HG03457 (cell line): Measurements from ENCODE around the gene CNTNAP4.

ENCODE experiments used
- ATAC-seq: cut with Tn5 transposase; IDR thresholded peaks from one replicate; pipeline ENCODE4 v1.9.1; 2021; ENCODE audit warnings: moderate number of reproducible peaks; ENCODE audit not compliant: unreplicated experiment

CNTNAP4 gene

GRCh38 chr16:76576526-76576925 lies 299.3 kb downstream of the CNTNAP4 start:
- no peak for ATAC-seq

GRCh38 chr16:76577003-76577402 lies 299.8 kb downstream of the CNTNAP4 start:
- ATAC-seq: peak; percentile 88

- no peak for ATAC-seq
Observed at GRCh38 chr16:76579277-76579922, 302.2 kb downstream of the CNTNAP4 start.

- no peak for ATAC-seq
Observed at GRCh38 chr16:76583466-76583865, 306.3 kb downstream of the CNTNAP4 start.

GRCh38 chr16:76583945-76584344 lies 306.7 kb downstream of the CNTNAP4 start:
- ATAC-seq: no peak

- no peak for ATAC-seq
Observed at GRCh38 chr16:76598498-76598897, 321.3 kb downstream of the CNTNAP4 start.

GRCh38 chr16:76607317-76607716 lies 330.1 kb downstream of the CNTNAP4 start:
- ATAC-seq: no peak
